ENCODE data around the gene BOC.

The BOC gene

GRCh38 chr3:113200351-113200750 is 11.0 kb upstream of the BOC start:
- DNase-seq (ENCODE audit: insufficient read length), result no peak
- FAIRE-seq, result no peak
- no peak for TF ChIP-seq POLR2AphosphoS5 (IDR thresholded peaks at IDR 0.05; ENCODE audit: low read depth, low read length)
- TF ChIP-seq POLR2A (IDR thresholded peaks at IDR 0.05; ENCODE audit: low read depth, low read length), result no peak
- TF ChIP-seq TAF1 (IDR thresholded peaks at IDR 0.05; ENCODE audit: borderline replicate concordance, low read depth, low read length), result no peak

- no peak for FAIRE-seq
- no peak for TF ChIP-seq POLR2AphosphoS5 (IDR thresholded peaks at IDR 0.05; ENCODE audit: low read depth, low read length)
- no peak for TF ChIP-seq POLR2A (IDR thresholded peaks at IDR 0.05; ENCODE audit: low read depth, low read length)
- no peak for TF ChIP-seq TAF1 (IDR thresholded peaks at IDR 0.05; ENCODE audit: borderline replicate concordance, low read depth, low read length)
- no peak for DNase-seq (ENCODE audit: insufficient read length)
Observed at GRCh38 chr3:113200946-113201345, 10.4 kb upstream of the BOC start.

- FAIRE-seq (no peak), DNase-seq (ENCODE audit: insufficient read length) (no peak)
- no peak for TF ChIP-seq POLR2AphosphoS5 (IDR thresholded peaks at IDR 0.05; ENCODE audit: low read depth, low read length)
- TF ChIP-seq POLR2A (IDR thresholded peaks at IDR 0.05; ENCODE audit: low read depth, low read length), result no peak
- no peak for TF ChIP-seq TAF1 (IDR thresholded peaks at IDR 0.05; ENCODE audit: borderline replicate concordance, low read depth, low read length)
Observed at GRCh38 chr3:113204371-113204770, 7.0 kb upstream of the BOC start.

GRCh38 chr3:113205481-113205880 is 5.9 kb upstream of the BOC start:
- DNase-seq (ENCODE audit: insufficient read length) (no peak), FAIRE-seq (no peak)
- TF ChIP-seq POLR2AphosphoS5 (IDR thresholded peaks at IDR 0.05; ENCODE audit: low read depth, low read length) (no peak), POLR2A (IDR thresholded peaks at IDR 0.05; ENCODE audit: low read depth, low read length) (no peak), TAF1 (IDR thresholded peaks at IDR 0.05; ENCODE audit: borderline replicate concordance, low read depth, low read length) (no peak)

GRCh38 chr3:113210604-113211329 is 590 bp upstream of the BOC start:
- TF ChIP-seq TAF1 (IDR thresholded peaks at IDR 0.05; ENCODE audit: borderline replicate concordance, low read depth, low read length) (no peak), POLR2AphosphoS5 (IDR thresholded peaks at IDR 0.05; ENCODE audit: low read depth, low read length) (no peak), POLR2A (IDR thresholded peaks at IDR 0.05; ENCODE audit: low read depth, low read length) (no peak)
- DNase-seq (ENCODE audit: insufficient read length) (no peak), FAIRE-seq (peak; percentile 9)

GRCh38 chr3:113212150-113212843 is 940 bp downstream of the BOC start:
- TF ChIP-seq POLR2AphosphoS5 (IDR thresholded peaks at IDR 0.05; ENCODE audit: low read depth, low read length) (no peak), TAF1 (IDR thresholded peaks at IDR 0.05; ENCODE audit: borderline replicate concordance, low read depth, low read length) (no peak), POLR2A (IDR thresholded peaks at IDR 0.05; ENCODE audit: low read depth, low read length) (no peak)
- FAIRE-seq (no peak), DNase-seq (ENCODE audit: insufficient read length) (peak; percentile 33)

- DNase-seq (ENCODE audit: insufficient read length), result no peak
- FAIRE-seq, result no peak
- TF ChIP-seq POLR2A (IDR thresholded peaks at IDR 0.05; ENCODE audit: low read depth, low read length) (no peak), TAF1 (IDR thresholded peaks at IDR 0.05; ENCODE audit: borderline replicate concordance, low read depth, low read length) (no peak), POLR2AphosphoS5 (IDR thresholded peaks at IDR 0.05; ENCODE audit: low read depth, low read length) (no peak)
Observed at GRCh38 chr3:113212844-113213375, 1.6 kb downstream of the BOC start.

- TF ChIP-seq TAF1 (IDR thresholded peaks at IDR 0.05; ENCODE audit: borderline replicate concordance, low read depth, low read length), result no peak
- TF ChIP-seq POLR2AphosphoS5 (IDR thresholded peaks at IDR 0.05; ENCODE audit: low read depth, low read length), result no peak
- TF ChIP-seq POLR2A (IDR thresholded peaks at IDR 0.05; ENCODE audit: low read depth, low read length), result no peak
- FAIRE-seq, result no peak
- DNase-seq (ENCODE audit: insufficient read length), result no peak
Observed at GRCh38 chr3:113213896-113214587, 2.7 kb downstream of the BOC start.

GRCh38 chr3:113214917-113215595 is 3.7 kb downstream of the BOC start:
- no peak for DNase-seq (ENCODE audit: insufficient read length)
- no peak for FAIRE-seq

GRCh38 chr3:113216393-113216792 is 5.0 kb downstream of the BOC start:
- FAIRE-seq (no peak), DNase-seq (ENCODE audit: insufficient read length) (no peak)
- TF ChIP-seq TAF1 (IDR thresholded peaks at IDR 0.05; ENCODE audit: borderline replicate concordance, low read depth, low read length), result no peak
- no peak for TF ChIP-seq POLR2A (IDR thresholded peaks at IDR 0.05; ENCODE audit: low read depth, low read length)

More at GRCh38 chr3:113214917-113215595, 3.7 kb downstream of the BOC start:
- TF ChIP-seq POLR2A (IDR thresholded peaks at IDR 0.05; ENCODE audit: low read depth, low read length) (no peak), POLR2AphosphoS5 (IDR thresholded peaks at IDR 0.05; ENCODE audit: low read depth, low read length) (no peak), TAF1 (IDR thresholded peaks at IDR 0.05; ENCODE audit: borderline replicate concordance, low read depth, low read length) (no peak)
